K562 (cell line): ENCODE data around the gene SLC16A1. TPM values are rescaled to one million over a fixed set of nuclear protein-coding genes. Genes with fewer than 3 reads are reported as not detected.

Source experiments
- ADNP ChIP-seq: fragments of 200-800 bp; sonication (Bioruptor generic); IDR thresholded peaks from 2 replicates; pipeline ENCODE4 v1.6.1; 2016; ENCODE audit warnings: missing genetic modification characterization, missing compliant biosample characterization
- ARID2 ChIP-seq: fragments of 450-650 bp; IDR thresholded peaks from 2 replicates; pipeline ENCODE4 v1.6.1; 2017; ENCODE audit warnings: antibody characterized with exemption, mild to moderate bottlenecking
- CEBPZ ChIP-seq: fragments of 150-350 bp; IDR thresholded peaks from 2 replicates; pipeline ENCODE4 v1.6.1; 2014; ENCODE audit warnings: low read depth, mild to moderate bottlenecking, low read length, borderline replicate concordance
- CTCF ChIP-seq, 3 experiments: IDR thresholded peaks in 2 of 3; conservative IDR thresholded peaks in 1 of 3; 2 replicates each; pipeline ENCODE4 v1.5.1; 2011 to 2012; ENCODE audit warnings: low read length in 3 of 3, mild to moderate bottlenecking in 3 of 3, control low read depth in 2 of 3, improper control_type of control experiment in 1 of 3, inconsistent platforms in 1 of 3, low read depth in 1 of 3, mixed read lengths in 1 of 3, moderate library complexity in 1 of 3; ENCODE audit not compliant: insufficient read depth in 2 of 3
- EHMT2 ChIP-seq: fragments of 450-650 bp; IDR thresholded peaks from 2 replicates; pipeline ENCODE4 v1.6.1; 2018; ENCODE audit warnings: antibody characterized with exemption
- ELF2 ChIP-seq: fragments of 250-450 bp; sonication (Bioruptor Pico); IDR thresholded peaks from 2 replicates; pipeline ENCODE4 v1.5.0; 2021; ENCODE audit warnings: mild to moderate bottlenecking
- HDAC2 ChIP-seq: fragments of 450-650 bp; IDR thresholded peaks from 2 replicates; pipeline ENCODE4 v1.6.1; 2016; ENCODE audit warnings: mild to moderate bottlenecking
- HDGF ChIP-seq: fragments of 450-650 bp; IDR thresholded peaks from 2 replicates; pipeline ENCODE4 v1.6.1; 2016
- MAFF ChIP-seq: IDR thresholded peaks from 2 replicates; pipeline ENCODE4 v1.6.1; 2012; ENCODE audit warnings: low read length, improper control_type of control experiment
- MCM2 ChIP-seq: fragments of 450-650 bp; IDR thresholded peaks from 2 replicates; pipeline ENCODE4 v1.6.1; 2017; ENCODE audit warnings: low read depth, mild to moderate bottlenecking
- MEF2A ChIP-seq: IDR thresholded peaks from 2 replicates; pipeline ENCODE4 v1.6.1; 2011; ENCODE audit warnings: low read depth, mild to moderate bottlenecking, low read length, moderate library complexity; ENCODE audit not compliant: control insufficient read depth
- PHF8 ChIP-seq: fragments of 200-600 bp; sonication (generic); IDR thresholded peaks from 2 replicates; pipeline ENCODE4 v1.6.1; 2012; ENCODE audit warnings: mixed run types, mild to moderate bottlenecking, inconsistent platforms, low read length, moderate library complexity, borderline replicate concordance
- TAF7 ChIP-seq: fragments of 450-650 bp; IDR thresholded peaks from 2 replicates; pipeline ENCODE4 v1.6.1; 2016; ENCODE audit warnings: missing genetic modification characterization, missing compliant biosample characterization
- THAP12 ChIP-seq: fragments of 250-450 bp; sonication (Bioruptor Pico); IDR thresholded peaks from 2 replicates; pipeline ENCODE4 v1.9.0; 2021; ENCODE audit warnings: mild to moderate bottlenecking, inconsistent platforms
- TRIM24 ChIP-seq, 2 experiments: fragments of 450-650 bp; IDR thresholded peaks; 2 replicates each; pipeline ENCODE4 v1.6.1; 2016
- ZNF140 ChIP-seq: fragments of 250-450 bp; sonication (Bioruptor Pico); IDR thresholded peaks from 2 replicates; pipeline ENCODE4 v1.8.0; 2021; ENCODE audit warnings: moderate library complexity, mild to moderate bottlenecking, inconsistent platforms
- polyA plus RNA-seq, 8 experiments: library from polyadenylated mRNA; depleted of rRNA in 4 of 8; stranded (reverse) in 5 of 8; unstranded in 3 of 8; fragments of >200 nt; fragmentation: Nextera tagmentation in 2 of 8; fragmentation: Illumina TruSeq in 1 of 8; extraction: Ambion mirVana in 2 of 8; extraction: Trizol in 1 of 8; gene quantifications; 2 replicates each; pipeline versions ENCODE4 v1.2.1 to v1.2.3, GENCODE V29; 2011 to 2014; ENCODE audit warnings: inconsistent platforms in 1 of 8, missing spikeins in 1 of 8
- total RNA-seq, 7 experiments: library from RNA; depleted of rRNA in 6 of 7; stranded (reverse); fragments of >200 nt in 6 of 7; fragmentation: Illumina TruSeq in 2 of 7; extraction: Trizol in 2 of 7; gene quantifications; 2 replicates each; pipeline versions ENCODE4 v1.2.1 to v1.2.3, GENCODE V29; 2011 to 2021; ENCODE audit warnings: low replicate concordance in 1 of 7
- TF ChIP-seq, protein P1 (sequence below): sonication (generic); formaldehyde crosslinking; IDR thresholded peaks from 2 replicates; pipeline ENCODE4 v1.8.0; 2022; ENCODE audit warnings: missing genetic modification reagents, mild to moderate bottlenecking, borderline replicate concordance

The SLC16A1 gene
- total and polyA plus RNA-seq, 9 of the 15 experiments (the other 6 are each of a cell fraction or from before 2014, with no cell fraction given): 73.1 to 244 (median 117) TPM

DNA sequence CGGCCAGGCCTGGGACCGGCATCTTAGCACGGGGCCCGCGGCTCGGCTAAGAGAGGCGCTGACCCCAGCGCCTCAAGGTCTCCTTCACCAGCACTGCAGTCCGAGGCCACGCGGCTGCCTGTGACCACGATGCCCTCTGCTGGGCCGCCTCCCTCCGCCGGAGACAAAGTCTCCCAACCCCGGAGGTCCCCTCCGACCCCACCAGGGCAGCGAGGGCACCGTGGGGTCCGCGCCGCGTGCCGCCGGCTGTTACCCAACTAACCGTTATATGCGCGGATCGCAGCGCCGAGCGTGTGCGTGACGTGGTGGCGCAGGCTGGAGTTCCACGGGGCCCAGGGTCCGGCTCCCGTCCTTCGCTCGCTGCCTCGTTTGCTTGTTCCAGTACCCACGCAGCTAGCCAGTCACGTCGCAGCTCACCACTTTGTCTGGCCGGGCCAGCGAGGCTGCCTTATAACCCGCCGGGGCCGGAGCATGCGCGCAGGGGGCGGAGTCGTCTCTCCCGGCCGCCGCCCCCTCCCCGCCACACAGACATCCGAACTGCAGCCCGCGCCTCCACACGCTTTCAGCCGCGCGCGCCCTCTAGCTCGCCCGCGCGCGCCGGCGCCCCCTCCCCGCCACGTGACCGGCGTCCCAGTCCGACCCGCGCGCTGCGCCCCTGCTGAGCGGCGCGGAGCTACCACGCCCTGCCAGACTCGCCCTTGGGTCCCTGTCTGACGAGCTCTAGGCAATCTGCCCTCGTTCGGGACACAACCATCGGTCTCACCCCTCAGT is at the start of gene SLC16A1 (continued):
- peak; percentile 42 to 59 (median 55); a peak in 5 of 6 replicates for TF ChIP-seq CTCF (IDR thresholded peaks at IDR 0.05 in 2 of 3, conservative IDR thresholded peaks at IDR 0.05 in 1 of 3; ENCODE audit: insufficient read depth in 2 of 3, low read depth in 1 of 3, low read length in 3 of 3)
- TF ChIP-seq HDGF: no peak; the same call in 1 of the 2 replicates
- TF ChIP-seq CEBPZ: no peak
- TF ChIP-seq HDAC2: peak; percentile 95
- TF ChIP-seq TAF7 (tag): peak; percentile 65
- TF ChIP-seq PHF8: peak; percentile 95
- peak; percentile 75 for TF ChIP-seq ARID2
- no peak for TF ChIP-seq MEF2A
- TF ChIP-seq MAFF: no peak
- no peak for TF ChIP-seq ZNF140 (CRISPR knock-in tag)
- TF ChIP-seq EHMT2: no peak
- peak; percentile 67; the same call in 1 of the 2 replicates for TF ChIP-seq ELF2 (CRISPR knock-in tag)
- peak in 1 of 2 experiments; percentile 62; a peak in 1 of 4 replicates for TF ChIP-seq TRIM24 (IDR thresholded peaks at IDR 0.05)
- TF ChIP-seq ADNP (tag): no peak
- TF ChIP-seq THAP12 (CRISPR knock-in tag): peak; percentile 65
- TF ChIP-seq MCM2: no peak
- TF ChIP-seq, protein P1, sequence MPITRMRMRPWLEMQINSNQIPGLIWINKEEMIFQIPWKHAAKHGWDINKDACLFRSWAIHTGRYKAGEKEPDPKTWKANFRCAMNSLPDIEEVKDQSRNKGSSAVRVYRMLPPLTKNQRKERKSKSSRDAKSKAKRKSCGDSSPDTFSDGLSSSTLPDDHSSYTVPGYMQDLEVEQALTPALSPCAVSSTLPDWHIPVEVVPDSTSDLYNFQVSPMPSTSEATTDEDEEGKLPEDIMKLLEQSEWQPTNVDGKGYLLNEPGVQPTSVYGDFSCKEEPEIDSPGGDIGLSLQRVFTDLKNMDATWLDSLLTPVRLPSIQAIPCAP (CRISPR knock-in tag): peak; percentile 94
